Measurements from ENCODE around the gene WNT5A.

- TF ChIP-seq CTCF (IDR thresholded peaks at IDR 0.05) (no peak), POLR2A (IDR thresholded peaks at IDR 0.05) (no peak)
These were observed 38.3 kb upstream of the WNT5A start for GRCh38 chr3:55525436-55525835.

Measured in testis (tissue), 2 donors.